Ectodermal cell (in vitro differentiated cells): ENCODE results near the gene STXBP6.

Experiments
- H3K27ac ChIP-seq: 2 replicates; pipeline ENCODE4 v1.7.0; 2013; ENCODE audit warnings: mild to moderate bottlenecking, low read depth, low read length; ENCODE audit not compliant: insufficient read depth, poor library complexity, severe bottlenecking
- H3K27me3 ChIP-seq: 2 replicates; pipeline ENCODE4 v1.7.0; 2013; ENCODE audit warnings: mild to moderate bottlenecking, low read length; ENCODE audit not compliant: insufficient read depth, control insufficient read depth, poor library complexity, severe bottlenecking
- H3K36me3 ChIP-seq: one replicate; pipeline ENCODE4 v1.7.0; 2013; ENCODE audit warnings: low read length; ENCODE audit not compliant: control insufficient read depth, insufficient read depth
- H3K4me1 ChIP-seq: one replicate; pipeline ENCODE4 v1.7.0; 2013; ENCODE audit warnings: low read length; ENCODE audit not compliant: control insufficient read depth, insufficient read depth
- H3K4me3 ChIP-seq: 2 replicates; pipeline ENCODE4 v1.7.0; 2013; ENCODE audit warnings: low read depth, low read length, control low read depth; ENCODE audit not compliant: insufficient read depth
- H3K9me3 ChIP-seq: 2 replicates; pipeline ENCODE4 v1.7.0; 2013; ENCODE audit warnings: mild to moderate bottlenecking, low read length, moderate library complexity; ENCODE audit not compliant: control insufficient read depth
- WGBS, 2 experiments: methylation state at CpG; one replicate each; pipeline ENCODE4 v1.1.7; 2013; ENCODE audit warnings: missing lambda C conversion rate in 2 of 2; 5-methylcytosine and 5-hydroxymethylcytosine counted together

STXBP6 gene

GRCh38 chr14:25041898-25042297, 8.0 kb downstream of the STXBP6 start:
- Histone ChIP-seq H3K9me3 (no peaks in the 10 kb centered on the region), H3K27ac (no peak overlapping the region), H3K4me3 (no peak overlapping the region), H3K4me1 (no peaks in the 10 kb centered on the region), H3K36me3 (no peaks in the 10 kb centered on the region), H3K27me3 (no peaks in the 10 kb centered on the region)
- WGBS, 2 experiments, result 83 to 95% methylated on average over 2 of the region's 2 CpGs

- no peaks in the 10 kb centered on the region for H3K36me3 ChIP-seq
- WGBS, 2 experiments, result 91 to 95% methylated on average over 4 of the region's 4 CpGs
- no peak overlapping the region for H3K27ac ChIP-seq
- no peaks in the 10 kb centered on the region for H3K9me3 ChIP-seq
- H3K4me3 ChIP-seq, result no peak overlapping the region
- H3K4me1 ChIP-seq, result no peaks in the 10 kb centered on the region
- no peaks in the 10 kb centered on the region for H3K27me3 ChIP-seq
Observed at GRCh38 chr14:25041484-25041883, 8.5 kb downstream of the STXBP6 start.

GRCh38 chr14:25039933-25040332, 10.0 kb downstream of the STXBP6 start:
- Histone ChIP-seq H3K4me1 (no peaks in the 10 kb centered on the region), H3K36me3 (no peaks in the 10 kb centered on the region), H3K27ac (no peak overlapping the region), H3K27me3 (no peaks in the 10 kb centered on the region), H3K9me3 (no peaks in the 10 kb centered on the region), H3K4me3 (no peak overlapping the region)
- 93 to 97% methylated on average over 5 of the region's 5 CpGs for WGBS, 2 experiments

GRCh38 chr14:25038044-25038668, 11.8 kb downstream of the STXBP6 start:
- H3K9me3 ChIP-seq, result no peaks in the 10 kb centered on the region
- H3K27me3 ChIP-seq, result no peaks in the 10 kb centered on the region
- 83 to 92% methylated on average over 3 to 4 of the region's 4 CpGs for WGBS, 2 experiments
- no peak overlapping the region for H3K27ac ChIP-seq
- H3K36me3 ChIP-seq, result no peaks in the 10 kb centered on the region
- H3K4me1 ChIP-seq, result no peaks in the 10 kb centered on the region
- no peak overlapping the region for H3K4me3 ChIP-seq

DNA sequence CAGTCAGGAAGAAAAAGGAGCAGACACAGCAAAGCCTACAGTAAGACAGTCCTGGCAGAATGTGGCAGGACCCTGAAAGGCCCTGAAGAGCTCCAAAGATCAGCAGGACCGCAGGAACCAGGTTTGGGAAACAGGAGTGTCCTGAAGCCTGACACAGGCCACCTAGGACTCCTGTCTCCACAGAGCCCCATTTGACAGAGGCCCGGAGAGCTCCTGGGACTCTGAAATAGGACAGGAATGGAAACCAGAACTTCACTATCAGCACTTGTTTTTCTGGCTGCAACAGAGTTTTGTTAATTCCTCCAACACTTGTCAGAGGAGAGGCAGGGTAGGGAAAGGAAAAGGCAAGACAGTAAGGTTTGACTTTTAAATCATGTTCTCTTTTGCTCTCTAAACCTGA, 12.9 kb downstream of the STXBP6 start:
- Histone ChIP-seq H3K27me3 (no peaks in the 10 kb centered on the region), H3K4me3 (no peak overlapping the region), H3K4me1 (no peaks in the 10 kb centered on the region), H3K27ac (no peak overlapping the region), H3K9me3 (no peaks in the 10 kb centered on the region), H3K36me3 (no peaks in the 10 kb centered on the region)
- 91 to 97% methylated on average over 2 of the region's 2 CpGs for WGBS, 2 experiments

- no peak overlapping the region for H3K27ac ChIP-seq
- no peaks in the 10 kb centered on the region for H3K9me3 ChIP-seq
- WGBS, 2 experiments, result 92 to 95% methylated on average over 9 to 10 of the region's 11 CpGs
- no peaks in the 10 kb centered on the region for H3K4me1 ChIP-seq
- no peaks in the 10 kb centered on the region for H3K36me3 ChIP-seq
- no peak overlapping the region for H3K4me3 ChIP-seq
- H3K27me3 ChIP-seq, result no peaks in the 10 kb centered on the region
Observed at GRCh38 chr14:25034803-25035681, 14.9 kb downstream of the STXBP6 start.

- Histone ChIP-seq H3K27me3 (no peaks in the 10 kb centered on the region), H3K4me3 (no peak overlapping the region), H3K36me3 (no peaks in the 10 kb centered on the region), H3K9me3 (no peaks in the 10 kb centered on the region), H3K4me1 (no peaks in the 10 kb centered on the region), H3K27ac (no peak overlapping the region)
- 93% methylated on average over 1 of the region's 1 CpG for WGBS, 2 experiments
Observed at GRCh38 chr14:25033358-25033757, 16.6 kb downstream of the STXBP6 start.

GRCh38 chr14:25032092-25032784, 17.7 kb downstream of the STXBP6 start:
- 95 to 96% methylated on average over 10 of the region's 10 CpGs for WGBS, 2 experiments
- Histone ChIP-seq H3K36me3 (no peaks in the 10 kb centered on the region), H3K4me3 (no peak overlapping the region), H3K27me3 (no peaks in the 10 kb centered on the region), H3K4me1 (no peaks in the 10 kb centered on the region), H3K27ac (no peak overlapping the region), H3K9me3 (no peaks in the 10 kb centered on the region)

- H3K27ac ChIP-seq, result no peak overlapping the region
- no peaks in the 10 kb centered on the region for H3K4me1 ChIP-seq
- H3K27me3 ChIP-seq, result no peaks in the 10 kb centered on the region
- WGBS, 2 experiments, result 90 to 92% methylated on average over 3 to 4 of the region's 4 CpGs
- H3K36me3 ChIP-seq, result no peaks in the 10 kb centered on the region
- no peaks in the 10 kb centered on the region for H3K9me3 ChIP-seq
- H3K4me3 ChIP-seq, result no peak overlapping the region
Observed at GRCh38 chr14:25026476-25027137, 23.3 kb downstream of the STXBP6 start.

DNA sequence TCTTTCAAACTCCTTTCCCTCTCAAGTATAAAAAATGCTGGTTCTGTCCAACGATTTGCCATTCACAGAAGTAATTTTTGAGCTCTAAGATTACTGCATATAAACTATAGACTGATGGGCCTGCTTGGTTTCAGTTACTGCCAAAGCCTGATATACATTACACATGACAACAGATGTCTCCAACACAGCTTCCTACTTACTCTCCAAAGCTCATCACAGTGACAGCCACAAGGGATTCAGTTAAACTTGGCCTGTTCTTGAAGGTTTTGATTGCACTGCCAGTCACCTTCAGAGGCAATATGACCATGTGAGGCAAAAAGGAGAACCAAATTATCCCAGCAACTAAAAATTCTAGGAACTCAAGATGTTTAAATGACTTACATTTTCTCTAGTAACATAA, 30.1 kb downstream of the STXBP6 start:
- Histone ChIP-seq H3K4me3 (no peak overlapping the region), H3K27ac (no peak overlapping the region), H3K36me3 (no peaks in the 10 kb centered on the region), H3K9me3 (no peaks in the 10 kb centered on the region), H3K27me3 (no peaks in the 10 kb centered on the region), H3K4me1 (no peaks in the 10 kb centered on the region)
- WGBS, 2 experiments, result 0 to 33% methylated on average over 1 of the region's 1 CpG
